Stimulated activated CD4-positive, alpha-beta T cell treated with anti-CD3 and anti-CD28 coated beads, Interleukin-12 subunit alpha, Interleukin-12 subunit beta, amount 100 ng/mL, for 48 hours (primary cell): Measurements from ENCODE around the gene ACE.

Source experiments
- DNase-seq, 3 donors: peaks; one replicate each; pipeline ENCODE4 v3.0.0-alpha.2; 2020; ENCODE audit warnings: low read depth in 2 of 3, low spot score in 1 of 3

The ACE gene

GRCh38 chr17:63474586-63475460 lies 2.0 kb upstream of the ACE start:
- DNase-seq: no peak

GRCh38 chr17:63475491-63476412 lies 1.1 kb upstream of the ACE start:
- no peak for DNase-seq

GRCh38 chr17:63476459-63476853 lies 405 bp upstream of the ACE start:
- no peak for DNase-seq

- no peak for DNase-seq
Observed at GRCh38 chr17:63477480-63478440, 899 bp downstream of the ACE start.

GRCh38 chr17:63478814-63479494 lies 2.1 kb downstream of the ACE start:
- peak; percentile 54 to 74 (median 73) for DNase-seq

- DNase-seq: no peak
Observed at GRCh38 chr17:63479495-63480184, 2.8 kb downstream of the ACE start.

GRCh38 chr17:63480192-63480784 lies 3.4 kb downstream of the ACE start:
- no peak for DNase-seq

- no peak for DNase-seq
Observed at GRCh38 chr17:63480826-63481487, 4.1 kb downstream of the ACE start.

GRCh38 chr17:63481488-63481870 lies 4.6 kb downstream of the ACE start:
- no peak for DNase-seq

GRCh38 chr17:63482509-63482908 lies 5.6 kb downstream of the ACE start:
- no peak for DNase-seq

GRCh38 chr17:63483038-63483437 lies 6.2 kb downstream of the ACE start:
- no peak for DNase-seq

- no peak for DNase-seq
Observed at GRCh38 chr17:63483655-63484575, 7.1 kb downstream of the ACE start.

- no peak for DNase-seq
Observed at GRCh38 chr17:63486317-63487013, 9.6 kb downstream of the ACE start.

GRCh38 chr17:63487014-63487339 lies 10.1 kb downstream of the ACE start:
- DNase-seq: no peak

GRCh38 chr17:63488851-63489250 lies 12.0 kb downstream of the ACE start:
- DNase-seq: no peak

GRCh38 chr17:63489291-63489690 lies 12.4 kb downstream of the ACE start:
- DNase-seq: no peak

GRCh38 chr17:63490329-63490728 lies 13.5 kb downstream of the ACE start:
- no peak for DNase-seq
